HEK293 (cell line): Measurements from ENCODE around the gene ROS1.

Source experiments
- CTCF ChIP-seq: fragments of 450-650 bp; formaldehyde crosslinking; IDR thresholded peaks from 2 replicates; pipeline ENCODE4 v1.5.1; 2016; ENCODE audit warnings: missing biosample characterization, missing genetic modification characterization
- SALL2 ChIP-seq: fragments of 450-650 bp; formaldehyde crosslinking; IDR thresholded peaks from 2 replicates; pipeline ENCODE4 v1.5.0; 2017; ENCODE audit warnings: missing biosample characterization, mild to moderate bottlenecking, missing genetic modification characterization, borderline replicate concordance
- SCRT1 ChIP-seq: fragments of 450-650 bp; formaldehyde crosslinking; IDR thresholded peaks from 2 replicates; pipeline ENCODE4 v1.5.1; 2016; ENCODE audit warnings: missing biosample characterization, missing genetic modification characterization, borderline replicate concordance
- YY1 ChIP-seq: fragments of 450-650 bp; formaldehyde crosslinking; IDR thresholded peaks from 2 replicates; pipeline ENCODE4 v1.5.1; 2018; ENCODE audit warnings: missing biosample characterization, missing genetic modification characterization
- ZBTB10 ChIP-seq: fragments of 450-650 bp; formaldehyde crosslinking; IDR thresholded peaks from 2 replicates; pipeline ENCODE4 v1.5.1; 2016; ENCODE audit warnings: missing biosample characterization, missing genetic modification characterization
- ZNF132 ChIP-seq: fragments of 450-650 bp; formaldehyde crosslinking; IDR thresholded peaks from 2 replicates; pipeline ENCODE4 v1.5.1; 2017; ENCODE audit warnings: missing biosample characterization, missing genetic modification characterization, borderline replicate concordance
- ZNF175 ChIP-seq: fragments of 450-650 bp; formaldehyde crosslinking; IDR thresholded peaks from 2 replicates; pipeline ENCODE4 v1.5.1; 2016; ENCODE audit warnings: missing biosample characterization, missing genetic modification characterization
- ZNF18 ChIP-seq: fragments of 450-650 bp; formaldehyde crosslinking; IDR thresholded peaks from 2 replicates; pipeline ENCODE4 v1.5.1; 2016; ENCODE audit warnings: missing biosample characterization, missing genetic modification characterization
- ZNF274 ChIP-seq, 2 experiments: fragments of 200-500 bp in 1 of 2; fragments of 450-650 bp in 1 of 2; sonication (Bioruptor generic) in 1 of 2; formaldehyde crosslinking in 1 of 2; IDR thresholded peaks; 2 replicates each; pipeline versions ENCODE4 v1.5.1 to v1.6.1; 2014 to 2016; ENCODE audit warnings: borderline replicate concordance in 1 of 2, inconsistent platforms in 1 of 2, low read length in 1 of 2, missing biosample characterization in 1 of 2, missing genetic modification characterization in 1 of 2
- ZNF335 ChIP-seq: fragments of 450-650 bp; formaldehyde crosslinking; conservative IDR thresholded peaks from 2 replicates; pipeline ENCODE4 v1.5.1; 2016; ENCODE audit warnings: missing biosample characterization, missing genetic modification characterization
- ZNF548 ChIP-seq: fragments of 450-650 bp; formaldehyde crosslinking; IDR thresholded peaks from 2 replicates; pipeline ENCODE4 v1.5.1; 2016; ENCODE audit warnings: missing biosample characterization, missing genetic modification characterization
- ZNF670 ChIP-seq: fragments of 450-650 bp; formaldehyde crosslinking; IDR thresholded peaks from 2 replicates; pipeline ENCODE4 v1.5.1; 2016; ENCODE audit warnings: missing biosample characterization, missing genetic modification characterization, low read depth
- ZNF747 ChIP-seq: fragments of 450-650 bp; formaldehyde crosslinking; IDR thresholded peaks from 2 replicates; pipeline ENCODE4 v1.5.1; 2016; ENCODE audit warnings: missing biosample characterization, missing genetic modification characterization

GRCh38 chr6:117253785-117254184, 172.0 kb downstream of the ROS1 start:
- TF ChIP-seq ZNF132 (tag by site-specific recombination) (no peak), ZNF274 (IDR thresholded peaks at IDR 0.05; ENCODE audit: low read length) (no peak), ZNF274 (tag by site-specific recombination; IDR thresholded peaks at IDR 0.05; ENCODE audit: borderline replicate concordance) (no peak), ZNF747 (tag by site-specific recombination) (no peak), CTCF (no peak), ZNF548 (tag by site-specific recombination) (no peak), ZNF175 (tag by site-specific recombination) (no peak), SALL2 (tag by site-specific recombination) (no peak), ZNF670 (tag by site-specific recombination) (no peak), ZNF335 (no peak), YY1 (tag by site-specific recombination) (no peak), SCRT1 (tag by site-specific recombination) (no peak), ZNF18 (tag by site-specific recombination) (no peak), ZBTB10 (tag by site-specific recombination) (no peak)
